ENCODE results near the gene NMBR.

Gene NMBR

DNA sequence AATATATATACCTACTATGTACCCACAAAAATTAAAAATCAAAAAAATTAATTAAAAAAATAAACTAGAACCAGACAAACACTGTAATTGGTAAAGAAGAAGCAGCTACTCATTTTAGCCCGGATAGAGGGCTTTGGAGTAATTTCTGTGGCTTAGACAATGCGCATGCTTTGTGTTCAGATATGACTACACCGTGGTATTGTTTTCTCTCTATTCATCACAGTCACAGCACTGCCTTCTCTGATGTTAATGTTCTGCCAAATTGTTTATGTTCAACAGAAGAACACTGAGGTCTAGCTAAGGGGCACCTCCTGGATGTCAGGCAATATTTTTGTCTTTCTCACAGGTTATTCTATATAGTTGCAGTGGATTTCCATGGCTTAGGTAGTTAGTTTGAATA, 91.7 kb downstream of the NMBR start:
- Histone ChIP-seq H3K36me3 (ENCODE audit: control insufficient read depth, insufficient read depth, low read length) (no peaks in the 10 kb centered on the region), H3K79me1 (ENCODE audit: low read length) (no peaks in the 10 kb centered on the region), H3K4me1 (ENCODE audit: control insufficient read depth, low read depth, low read length) (no peaks in the 10 kb centered on the region), H2AK5ac (ENCODE audit: low read length) (no peak overlapping the region), H3K27ac (ENCODE audit: low read depth, low read length) (no peak overlapping the region), H3K79me2 (ENCODE audit: control insufficient read depth, insufficient read depth, low read length) (no peaks in the 10 kb centered on the region), H3K27me3 (ENCODE audit: insufficient read depth, low read length, poor library complexity) (no peaks in the 10 kb centered on the region), H2BK120ac (ENCODE audit: low read depth, low read length) (no peak overlapping the region), H2BK5ac (ENCODE audit: low read length) (no peak overlapping the region), H4K8ac (ENCODE audit: low read depth, low read length) (no peak overlapping the region), H3K4ac (ENCODE audit: low read depth, low read length) (no peak overlapping the region), H3K9ac (ENCODE audit: low read length) (no peak overlapping the region), H3K4me3 (ENCODE audit: low read length) (no peak overlapping the region), H3K4me2 (ENCODE audit: low read length) (no peak overlapping the region), H3K56ac (ENCODE audit: low read length) (no peak overlapping the region), H4K5ac (ENCODE audit: low read length) (no peak overlapping the region), H3K18ac (ENCODE audit: low read length) (no peak overlapping the region), H2BK15ac (replicated peaks; ENCODE audit: low read depth) (no peak overlapping the region), H3K23ac (ENCODE audit: low read length) (no peak overlapping the region)
- DNase-seq = no peak
- no CpG with 5 or more reads among the region's 3 CpGs for WGBS (ENCODE audit: extremely low coverage, insufficient coverage, low lambda C conversion rate)

- H3K23ac ChIP-seq (ENCODE audit: low read length) = no peak overlapping the region
- H3K27me3 ChIP-seq (ENCODE audit: insufficient read depth, low read length, poor library complexity) = no peaks in the 10 kb centered on the region
- no peak overlapping the region for H2BK120ac ChIP-seq (ENCODE audit: low read depth, low read length)
- H3K4ac ChIP-seq (ENCODE audit: low read depth, low read length) = no peak overlapping the region
- no peak overlapping the region for H3K56ac ChIP-seq (ENCODE audit: low read length)
- no peaks in the 10 kb centered on the region for H3K79me2 ChIP-seq (ENCODE audit: control insufficient read depth, insufficient read depth, low read length)
- no peaks in the 10 kb centered on the region for H3K4me1 ChIP-seq (ENCODE audit: control insufficient read depth, low read depth, low read length)
- no peak overlapping the region for H2BK5ac ChIP-seq (ENCODE audit: low read length)
- no peak overlapping the region for H2BK15ac ChIP-seq (replicated peaks; ENCODE audit: low read depth)
- no peak overlapping the region for H4K8ac ChIP-seq (ENCODE audit: low read depth, low read length)
- H3K36me3 ChIP-seq (ENCODE audit: control insufficient read depth, insufficient read depth, low read length) = no peaks in the 10 kb centered on the region
- no peaks in the 10 kb centered on the region for H3K79me1 ChIP-seq (ENCODE audit: low read length)
- H3K18ac ChIP-seq (ENCODE audit: low read length) = no peak overlapping the region
- H3K4me2 ChIP-seq (ENCODE audit: low read length) = no peak overlapping the region
- no peak for DNase-seq
- no peak overlapping the region for H4K5ac ChIP-seq (ENCODE audit: low read length)
- H2AK5ac ChIP-seq (ENCODE audit: low read length) = no peak overlapping the region
- H3K9ac ChIP-seq (ENCODE audit: low read length) = no peak overlapping the region
- H3K27ac ChIP-seq (ENCODE audit: low read depth, low read length) = no peak overlapping the region
- H3K4me3 ChIP-seq (ENCODE audit: low read length) = no peak overlapping the region
Observed at GRCh38 chr6:142051404-142051803, 95.5 kb downstream of the NMBR start.

- H3K27ac ChIP-seq (ENCODE audit: low read depth, low read length) = no peak overlapping the region
- no peak overlapping the region for H2BK5ac ChIP-seq (ENCODE audit: low read length)
- H3K36me3 ChIP-seq (ENCODE audit: control insufficient read depth, insufficient read depth, low read length) = no peaks in the 10 kb centered on the region
- H3K4ac ChIP-seq (ENCODE audit: low read depth, low read length) = no peak overlapping the region
- no peak overlapping the region for H4K5ac ChIP-seq (ENCODE audit: low read length)
- no peak overlapping the region for H3K23ac ChIP-seq (ENCODE audit: low read length)
- no peak overlapping the region for H3K18ac ChIP-seq (ENCODE audit: low read length)
- H3K56ac ChIP-seq (ENCODE audit: low read length) = no peak overlapping the region
- no peaks in the 10 kb centered on the region for H3K27me3 ChIP-seq (ENCODE audit: insufficient read depth, low read length, poor library complexity)
- H2AK5ac ChIP-seq (ENCODE audit: low read length) = no peak overlapping the region
- no peak overlapping the region for H3K4me3 ChIP-seq (ENCODE audit: low read length)
- no CpG with 5 or more reads among the region's 1 CpG for WGBS (ENCODE audit: extremely low coverage, insufficient coverage, low lambda C conversion rate)
- H3K79me2 ChIP-seq (ENCODE audit: control insufficient read depth, insufficient read depth, low read length) = no peaks in the 10 kb centered on the region
- no peak overlapping the region for H4K8ac ChIP-seq (ENCODE audit: low read depth, low read length)
- no peaks in the 10 kb centered on the region for H3K79me1 ChIP-seq (ENCODE audit: low read length)
- no peak overlapping the region for H2BK120ac ChIP-seq (ENCODE audit: low read depth, low read length)
- no peak overlapping the region for H2BK15ac ChIP-seq (replicated peaks; ENCODE audit: low read depth)
- H3K4me2 ChIP-seq (ENCODE audit: low read length) = no peak overlapping the region
- H3K4me1 ChIP-seq (ENCODE audit: control insufficient read depth, low read depth, low read length) = no peaks in the 10 kb centered on the region
- no peak overlapping the region for H3K9ac ChIP-seq (ENCODE audit: low read length)
- DNase-seq = no peak
Observed at GRCh38 chr6:142048593-142048980, 98.3 kb downstream of the NMBR start.

DNA sequence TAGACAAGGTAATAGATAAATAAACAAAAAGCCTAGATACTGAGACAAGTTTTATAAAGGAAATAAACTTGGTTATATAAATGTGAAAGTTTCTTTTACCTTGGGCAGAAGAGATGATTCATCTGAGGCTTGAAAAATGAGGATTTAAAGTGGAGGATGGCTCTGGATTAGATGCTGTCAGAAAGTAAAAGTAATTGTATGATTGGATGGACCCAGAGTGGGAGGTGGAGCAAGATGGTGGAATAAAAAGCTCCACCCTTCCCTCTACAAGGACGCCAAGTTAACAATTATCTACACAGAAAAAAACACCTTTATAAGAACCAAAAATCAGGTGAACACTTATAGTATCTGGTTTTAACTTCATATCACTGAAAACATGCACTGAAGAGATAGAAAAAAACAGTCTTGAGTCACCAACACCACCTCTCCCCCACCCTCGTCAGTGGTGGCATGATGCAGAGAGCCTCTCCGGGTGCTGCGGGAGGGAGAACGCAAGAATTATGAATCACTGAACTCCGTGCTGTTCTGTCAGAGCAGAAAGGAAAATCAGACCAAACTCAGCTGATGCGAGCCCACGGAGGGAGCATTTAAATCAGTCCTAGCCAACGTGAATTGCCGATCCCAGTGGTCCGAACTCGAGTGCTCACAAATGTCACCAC, 98.9 kb downstream of the NMBR start:
- no peak overlapping the region for H3K4me2 ChIP-seq (ENCODE audit: low read length)
- H2BK5ac ChIP-seq (ENCODE audit: low read length) = no peak overlapping the region
- no peaks in the 10 kb centered on the region for H3K36me3 ChIP-seq (ENCODE audit: control insufficient read depth, insufficient read depth, low read length)
- no peaks in the 10 kb centered on the region for H3K27me3 ChIP-seq (ENCODE audit: insufficient read depth, low read length, poor library complexity)
- H2BK15ac ChIP-seq (replicated peaks; ENCODE audit: low read depth) = no peak overlapping the region
- H3K79me1 ChIP-seq (ENCODE audit: low read length) = no peaks in the 10 kb centered on the region
- H4K5ac ChIP-seq (ENCODE audit: low read length) = no peak overlapping the region
- H3K9ac ChIP-seq (ENCODE audit: low read length) = no peak overlapping the region
- H3K4me3 ChIP-seq (ENCODE audit: low read length) = no peak overlapping the region
- H3K4me1 ChIP-seq (ENCODE audit: control insufficient read depth, low read depth, low read length) = no peaks in the 10 kb centered on the region
- no peak overlapping the region for H3K27ac ChIP-seq (ENCODE audit: low read depth, low read length)
- no CpG with 5 or more reads among the region's 12 CpGs for WGBS (ENCODE audit: extremely low coverage, insufficient coverage, low lambda C conversion rate)
- H3K18ac ChIP-seq (ENCODE audit: low read length) = no peak overlapping the region
- H2BK120ac ChIP-seq (ENCODE audit: low read depth, low read length) = no peak overlapping the region
- H3K23ac ChIP-seq (ENCODE audit: low read length) = no peak overlapping the region
- no peak overlapping the region for H3K56ac ChIP-seq (ENCODE audit: low read length)
- H3K79me2 ChIP-seq (ENCODE audit: control insufficient read depth, insufficient read depth, low read length) = no peaks in the 10 kb centered on the region
- no peak overlapping the region for H4K8ac ChIP-seq (ENCODE audit: low read depth, low read length)
- no peak overlapping the region for H2AK5ac ChIP-seq (ENCODE audit: low read length)
- H3K4ac ChIP-seq (ENCODE audit: low read depth, low read length) = no peak overlapping the region
- no peak for DNase-seq

DNA sequence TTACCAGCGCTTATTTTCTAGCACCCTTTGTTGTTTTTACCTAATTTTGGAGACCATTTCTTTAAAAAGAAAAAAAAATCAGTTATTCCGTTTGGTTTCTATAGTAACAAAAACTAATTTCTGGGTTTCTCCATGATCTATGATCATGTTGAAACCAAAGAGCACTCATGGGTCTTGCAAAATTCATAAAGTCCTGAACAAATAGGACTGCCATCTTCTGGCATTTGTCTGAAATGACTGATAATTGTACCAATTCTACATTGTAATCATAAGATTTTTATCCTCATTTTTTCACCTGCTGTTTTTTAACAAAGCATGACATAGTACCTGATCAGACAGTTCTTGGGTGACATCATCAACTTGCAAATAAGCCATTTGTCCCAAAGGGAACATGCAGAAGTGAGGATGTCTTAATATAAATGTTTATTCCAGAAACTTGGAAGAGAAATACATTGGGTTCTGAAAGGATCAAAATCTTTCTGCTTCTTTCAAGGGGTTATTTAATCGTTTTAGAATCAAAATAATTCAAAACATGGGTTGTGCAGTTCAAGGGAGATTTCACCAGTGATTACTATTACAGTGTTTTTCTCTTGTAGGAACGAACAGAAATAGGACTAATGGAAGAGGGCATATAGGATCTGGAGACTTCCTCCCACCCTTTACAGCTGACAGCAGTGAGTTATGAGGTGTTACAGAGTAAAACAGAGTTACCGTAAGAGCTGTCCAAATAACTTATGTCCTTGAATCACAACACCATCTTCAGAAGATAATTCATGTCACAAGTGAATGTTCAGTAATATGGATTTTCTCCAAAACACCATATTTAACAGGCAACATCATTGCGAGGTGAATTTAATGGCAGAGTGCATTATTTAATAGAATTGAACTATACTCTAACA, 101.3 kb downstream of the NMBR start:
- Histone ChIP-seq H2BK5ac (ENCODE audit: low read length) (no peak overlapping the region), H3K4ac (ENCODE audit: low read depth, low read length) (no peak overlapping the region), H3K23ac (ENCODE audit: low read length) (no peak overlapping the region), H3K79me1 (ENCODE audit: low read length) (no peaks in the 10 kb centered on the region), H3K79me2 (ENCODE audit: control insufficient read depth, insufficient read depth, low read length) (no peaks in the 10 kb centered on the region), H3K9ac (ENCODE audit: low read length) (no peak overlapping the region), H3K4me1 (ENCODE audit: control insufficient read depth, low read depth, low read length) (no peaks in the 10 kb centered on the region), H3K4me3 (ENCODE audit: low read length) (no peak overlapping the region), H3K4me2 (ENCODE audit: low read length) (no peak overlapping the region), H3K18ac (ENCODE audit: low read length) (no peak overlapping the region), H2BK15ac (replicated peaks; ENCODE audit: low read depth) (no peak overlapping the region), H2AK5ac (ENCODE audit: low read length) (no peak overlapping the region), H3K27ac (ENCODE audit: low read depth, low read length) (no peak overlapping the region), H3K27me3 (ENCODE audit: insufficient read depth, low read length, poor library complexity) (no peaks in the 10 kb centered on the region), H4K5ac (ENCODE audit: low read length) (no peak overlapping the region), H2BK120ac (ENCODE audit: low read depth, low read length) (no peak overlapping the region), H4K8ac (ENCODE audit: low read depth, low read length) (no peak overlapping the region), H3K36me3 (ENCODE audit: control insufficient read depth, insufficient read depth, low read length) (no peaks in the 10 kb centered on the region), H3K56ac (ENCODE audit: low read length) (no peak overlapping the region)
- no CpG with 5 or more reads among the region's 6 CpGs for WGBS (ENCODE audit: extremely low coverage, insufficient coverage, low lambda C conversion rate)
- no peak for DNase-seq

Measured in mesendoderm (in vitro differentiated cells).